Measurements from ENCODE around the gene SULT4A1.

Gene SULT4A1

DNA sequence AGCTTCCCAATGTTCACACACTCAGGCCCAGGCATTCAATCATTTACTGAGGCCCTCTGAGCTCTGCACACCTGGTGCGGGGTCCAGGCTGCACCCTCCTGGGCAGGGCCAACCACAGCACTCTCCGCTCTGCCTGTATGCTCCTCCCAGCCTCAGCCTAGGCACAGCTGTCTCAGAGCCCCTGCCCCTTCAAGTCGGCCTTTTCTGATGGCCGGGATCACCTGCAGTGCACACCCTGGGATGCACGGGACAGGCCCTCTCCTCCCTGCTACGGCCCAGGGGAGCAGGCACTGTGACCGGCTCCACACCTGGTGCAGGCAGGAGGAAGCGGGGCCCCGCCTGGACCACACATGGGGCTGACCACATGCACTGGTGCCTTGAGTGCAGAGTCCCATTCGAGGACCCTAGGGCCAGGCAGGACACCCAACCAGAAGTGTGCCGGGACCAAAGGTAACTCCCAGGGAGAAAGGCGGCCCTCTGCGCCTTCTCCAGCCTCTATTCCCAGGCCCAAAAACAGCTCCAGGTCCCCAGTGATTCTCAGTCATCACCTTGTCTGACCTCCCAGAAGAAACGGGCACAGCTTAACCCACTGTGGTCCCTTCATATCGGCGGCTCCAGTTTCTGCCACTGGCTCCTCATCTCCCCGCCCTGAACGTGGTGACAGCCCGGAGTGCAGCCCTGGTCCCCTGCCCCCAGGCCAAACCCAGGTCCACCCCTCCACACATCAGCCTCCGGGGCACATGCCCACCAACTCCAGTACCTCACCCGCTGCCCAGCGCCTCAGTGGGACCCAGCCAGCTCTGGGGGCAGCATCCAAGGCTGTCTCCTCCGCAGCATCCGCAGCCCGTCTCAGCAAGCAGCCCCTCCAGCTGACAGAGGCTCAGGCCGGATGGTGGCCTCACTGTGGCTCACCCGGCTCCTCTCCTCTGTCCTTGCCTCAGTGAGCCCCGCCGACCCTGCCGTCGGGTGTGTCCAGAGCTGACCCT, 17.5 kb downstream of the SULT4A1 start:
- no peak for DNase-seq (ENCODE audit: low spot score)

DNA sequence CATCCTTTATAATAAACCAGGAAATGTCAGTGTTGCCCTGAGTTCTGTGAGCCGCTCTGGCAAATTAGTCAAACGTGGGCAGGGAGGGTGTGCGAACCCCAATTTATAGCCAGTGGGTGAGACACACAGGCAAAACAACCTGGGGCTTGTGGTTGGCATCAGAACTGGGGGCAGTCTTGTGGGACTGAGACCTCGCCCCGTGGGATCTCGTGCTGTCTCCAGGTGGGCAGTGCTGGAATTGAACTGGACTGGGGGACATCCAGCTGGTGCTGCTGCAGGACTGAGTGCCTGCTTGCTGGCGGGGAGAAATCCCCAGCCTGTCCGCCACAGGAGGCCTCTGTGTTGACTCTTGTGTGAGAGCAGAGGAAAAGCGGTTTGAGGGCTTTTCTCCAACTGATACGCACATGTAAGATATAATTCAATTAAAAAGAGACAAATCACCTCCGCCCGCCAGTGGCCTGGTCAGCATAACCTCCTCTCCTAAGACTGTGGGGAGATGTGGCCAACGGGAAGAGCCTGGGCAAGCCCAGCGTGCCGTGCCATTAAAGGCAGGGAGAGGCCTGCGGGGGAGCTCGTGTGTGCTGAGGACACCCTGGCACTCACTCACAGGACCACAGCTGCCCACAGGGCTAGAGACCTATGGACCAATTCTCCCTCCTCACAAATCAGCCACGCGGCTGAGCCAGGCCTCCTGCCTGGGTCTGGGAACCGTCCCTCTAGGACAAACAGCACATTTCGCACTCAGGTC, 18.4 kb downstream of the SULT4A1 start:
- DNase-seq (ENCODE audit: low spot score): no peak

DNA sequence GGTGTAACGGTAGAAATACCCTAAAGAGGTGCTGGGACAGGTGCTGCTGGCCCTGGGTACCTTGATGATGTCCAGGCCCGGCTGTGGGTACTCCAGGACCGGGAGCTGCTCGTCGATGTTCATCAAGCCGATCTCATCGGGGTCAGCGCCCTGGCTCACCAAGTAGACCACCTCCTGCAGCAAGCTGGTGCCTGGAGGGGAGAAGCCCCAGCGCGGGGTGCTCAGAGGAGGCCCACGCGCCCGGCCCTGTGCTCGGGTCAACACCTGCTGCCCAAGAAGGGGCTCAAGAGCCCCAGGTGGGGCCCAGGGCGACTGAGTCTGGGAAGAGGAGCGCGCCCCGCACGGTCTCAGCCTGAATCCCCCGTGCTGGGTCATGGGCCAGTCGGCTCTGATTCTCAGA, 20.6 kb downstream of the SULT4A1 start:
- DNase-seq (ENCODE audit: low spot score): no peak

DNA sequence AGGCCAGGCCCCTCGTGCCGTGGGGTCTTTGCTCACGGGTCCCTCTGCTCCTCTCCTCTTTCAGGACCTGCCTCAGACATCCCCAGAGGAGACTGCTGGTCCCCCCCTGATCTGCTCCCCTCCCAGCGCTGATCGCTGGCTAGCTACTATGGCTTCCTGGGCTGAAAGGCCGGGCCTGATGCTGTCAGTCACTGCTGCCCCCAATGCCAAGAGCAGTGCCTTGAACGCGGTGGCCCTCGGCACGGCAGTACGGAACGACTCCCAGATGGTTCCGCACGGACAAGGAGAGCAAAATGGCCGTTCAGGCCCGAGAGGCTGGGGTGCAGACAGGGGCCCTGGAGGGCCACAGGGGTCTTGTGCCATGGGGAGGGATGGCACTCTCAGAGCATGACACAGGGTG, 21.5 kb downstream of the SULT4A1 start:
- no peak for DNase-seq (ENCODE audit: low spot score)

DNA sequence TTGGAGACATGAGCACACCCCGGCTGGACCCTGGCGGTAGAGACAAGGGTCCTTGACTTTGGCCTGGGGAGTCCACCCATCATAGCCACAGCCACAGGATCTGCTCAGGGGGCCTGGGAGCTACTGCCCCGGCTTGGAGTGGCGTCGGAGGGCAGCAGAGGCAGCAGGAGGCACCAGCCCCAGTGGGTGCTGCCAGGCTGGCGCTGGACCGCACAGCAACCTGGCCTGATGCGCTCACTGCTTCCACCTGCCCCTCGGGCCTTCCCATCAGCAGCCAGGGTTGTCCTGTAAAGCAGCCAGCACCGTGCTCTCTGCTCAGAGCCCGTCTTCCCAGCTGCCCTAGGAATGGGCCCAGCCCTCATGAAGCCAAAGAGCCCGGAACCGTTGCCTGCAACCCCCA, 21.9 kb downstream of the SULT4A1 start:
- no peak for DNase-seq (ENCODE audit: low spot score)

DNA sequence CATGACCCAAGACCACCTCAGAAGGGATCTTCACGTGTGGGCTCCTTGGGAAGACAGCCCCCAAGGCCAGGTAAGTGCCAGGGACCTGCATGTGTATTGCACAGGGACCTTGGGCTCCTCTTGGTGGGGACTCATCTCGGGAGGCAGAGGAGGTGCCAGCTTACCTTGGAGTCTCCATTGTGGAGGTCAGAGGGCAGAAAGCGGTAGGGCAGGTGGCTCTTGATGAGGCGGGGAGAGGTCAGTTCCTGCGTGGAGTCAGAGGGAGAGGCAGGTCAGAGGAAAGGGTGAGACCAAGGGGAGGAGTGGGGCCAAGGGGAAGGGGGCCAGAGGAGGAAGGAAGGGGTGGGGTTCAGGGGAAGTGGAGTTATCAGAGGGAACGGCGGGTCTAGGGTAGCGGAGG, 22.5 kb downstream of the SULT4A1 start:
- DNase-seq (ENCODE audit: low spot score): no peak

DNA sequence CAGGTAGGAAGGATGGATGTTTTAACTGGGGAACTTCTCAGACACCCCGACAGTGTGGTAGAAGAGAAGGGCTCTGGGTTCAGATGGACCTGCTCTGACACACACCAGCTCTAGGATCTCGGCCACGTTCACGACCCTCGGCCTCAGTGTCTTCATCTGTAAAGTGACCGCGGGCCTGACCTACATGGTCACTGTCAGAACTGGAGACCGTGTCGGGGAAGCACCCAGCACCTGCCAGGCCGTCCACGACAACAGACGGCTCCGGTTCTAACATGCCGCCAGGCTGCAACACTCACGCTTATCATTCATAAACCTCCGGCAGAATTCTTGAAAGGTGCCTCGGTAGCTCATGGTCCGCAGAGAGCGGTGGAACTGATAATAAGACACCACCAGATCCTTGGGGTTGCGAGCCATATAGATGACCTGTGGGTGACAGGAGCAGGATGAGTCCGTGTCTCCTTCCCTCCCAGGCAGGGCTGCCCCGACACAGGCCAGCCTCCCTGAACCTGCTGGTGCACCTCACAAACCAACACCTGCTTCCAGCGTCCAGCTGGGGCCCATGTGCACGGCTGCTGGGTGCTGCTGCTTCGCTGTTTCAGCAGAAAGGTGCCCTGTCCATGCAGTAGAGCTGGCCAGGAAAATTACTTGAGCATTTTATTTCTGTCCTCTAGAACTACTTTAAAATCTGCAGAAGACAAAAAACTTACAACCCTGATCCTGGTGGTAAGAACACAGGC, 23.6 kb downstream of the SULT4A1 start:
- no peak for DNase-seq (ENCODE audit: low spot score)

DNA sequence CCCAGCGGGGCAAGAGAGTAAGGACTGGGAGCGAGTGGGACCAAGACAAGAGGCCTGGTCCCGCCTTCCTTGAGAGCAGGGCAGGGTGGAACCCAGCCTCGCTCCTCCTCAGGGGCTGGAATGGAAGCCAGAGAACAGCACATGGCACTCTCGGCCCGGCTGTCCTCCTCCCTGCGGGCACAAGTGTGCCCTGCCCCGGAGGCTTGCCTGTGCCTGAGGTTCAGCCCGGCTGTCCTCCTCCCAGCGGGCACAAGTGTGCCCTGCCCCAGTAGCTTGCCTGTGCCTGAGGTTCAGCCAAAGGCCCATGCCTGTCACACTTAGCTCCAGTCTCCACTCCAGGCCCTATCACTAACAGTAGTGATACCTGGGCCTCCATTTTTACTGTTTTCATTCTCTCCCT, 24.2 kb downstream of the SULT4A1 start:
- DNase-seq (ENCODE audit: low spot score): no peak

DNA sequence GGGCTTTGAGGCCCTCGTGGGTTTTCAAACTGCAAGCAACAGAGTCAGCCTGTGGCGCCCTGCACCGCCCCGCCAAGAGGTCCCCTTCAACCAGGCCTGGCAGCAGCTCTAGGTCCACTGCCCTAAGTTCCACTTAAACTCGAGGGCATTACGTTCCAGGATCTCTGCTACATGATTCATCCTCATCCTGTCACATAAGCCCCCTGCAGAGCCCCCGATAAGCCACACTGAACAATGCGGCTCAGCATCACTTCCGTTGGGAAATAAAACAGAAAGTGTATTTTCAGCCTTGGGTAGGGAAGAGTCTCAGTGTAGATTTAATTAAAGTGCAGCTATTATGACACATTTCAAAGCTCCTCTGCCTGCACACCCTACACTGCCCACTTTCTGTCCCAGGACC, 24.6 kb downstream of the SULT4A1 start:
- no peak for DNase-seq (ENCODE audit: low spot score)

DNA sequence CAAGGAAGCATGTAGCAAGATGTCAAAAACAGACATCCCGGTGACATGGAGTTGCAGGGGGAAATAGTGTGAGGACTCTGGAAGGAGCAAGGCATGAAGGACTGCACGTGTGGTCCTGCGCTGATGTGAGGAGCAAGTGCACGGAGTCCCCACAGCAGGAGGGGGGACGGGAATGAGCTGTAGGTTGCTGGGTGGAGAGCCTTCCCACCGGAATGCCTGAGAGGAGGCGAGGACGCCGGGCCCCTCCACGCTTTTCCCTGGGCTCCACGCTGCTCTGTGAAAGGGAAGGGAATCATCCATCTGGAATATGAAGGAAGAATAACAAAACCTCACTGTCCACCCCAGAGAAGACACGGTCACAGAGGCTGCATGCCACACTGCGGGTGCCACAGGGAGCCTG, 26.6 kb downstream of the SULT4A1 start:
- no peak for DNase-seq (ENCODE audit: low spot score)

DNA sequence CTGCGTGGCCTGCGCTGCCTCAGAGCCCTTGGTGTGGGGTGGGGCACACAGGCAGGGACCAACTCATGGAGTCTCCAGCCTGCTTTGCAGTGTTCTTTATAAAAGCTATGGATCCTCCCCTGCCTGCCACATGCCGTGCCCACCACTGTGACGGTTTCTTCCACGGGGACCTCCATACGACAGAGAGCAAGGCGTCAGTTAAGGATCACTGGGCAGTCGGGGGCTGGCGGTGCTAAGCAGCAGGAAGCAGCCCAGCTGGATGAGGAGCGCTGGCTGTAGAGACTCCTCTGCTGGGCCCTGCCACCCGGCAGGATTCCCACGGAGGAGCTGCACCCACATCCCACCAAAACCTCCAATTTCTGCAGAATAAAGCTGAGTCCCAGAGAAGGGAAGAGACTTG, 27.1 kb downstream of the SULT4A1 start:
- DNase-seq (ENCODE audit: low spot score): no peak

DNA sequence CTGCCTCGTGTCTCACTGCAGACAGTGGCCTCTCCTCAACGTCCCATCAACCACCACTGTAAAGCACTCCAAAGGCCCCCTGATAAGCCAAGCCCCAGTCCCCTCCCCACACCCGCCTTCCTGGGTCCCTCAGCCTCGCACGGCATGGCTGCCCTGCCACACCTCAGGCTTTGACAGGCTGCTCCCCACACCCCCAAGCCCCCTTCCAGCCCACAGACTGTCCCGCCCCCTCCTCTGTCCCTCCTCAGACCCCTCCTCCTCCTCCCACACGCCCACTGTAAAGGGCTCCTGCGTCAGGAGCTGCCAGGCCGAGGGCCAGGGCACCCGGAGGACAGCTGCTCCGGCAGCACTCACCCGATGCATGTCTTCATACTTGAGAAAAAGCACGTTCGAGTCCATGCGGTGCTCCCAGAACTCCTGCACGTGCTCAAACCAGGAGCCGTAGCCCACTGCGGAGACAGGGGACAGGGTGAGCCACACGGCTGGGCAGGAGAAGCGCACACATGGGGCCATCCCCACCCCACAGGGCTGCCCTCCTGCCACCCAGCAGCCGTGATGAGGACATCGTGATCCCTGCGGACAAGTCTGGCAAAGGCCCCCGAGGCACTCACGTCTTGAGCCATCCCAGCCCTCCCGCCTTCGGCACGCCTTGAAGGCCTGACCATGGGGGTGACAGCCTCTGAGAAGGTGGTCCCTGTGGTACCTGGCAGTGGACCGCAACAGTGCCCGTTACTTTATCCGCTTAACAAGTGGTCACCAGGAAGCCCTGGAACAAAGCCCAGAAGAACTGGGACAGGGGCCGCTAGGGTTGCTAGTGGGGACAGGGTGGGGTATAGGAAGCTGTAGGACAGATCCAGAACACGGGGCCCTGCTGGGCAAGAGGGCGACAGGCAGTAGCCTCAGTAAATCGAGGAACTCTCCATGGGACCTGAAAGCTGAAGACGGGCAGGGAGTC, 28.8 kb downstream of the SULT4A1 start:
- DNase-seq (ENCODE audit: low spot score): no peak

DNA sequence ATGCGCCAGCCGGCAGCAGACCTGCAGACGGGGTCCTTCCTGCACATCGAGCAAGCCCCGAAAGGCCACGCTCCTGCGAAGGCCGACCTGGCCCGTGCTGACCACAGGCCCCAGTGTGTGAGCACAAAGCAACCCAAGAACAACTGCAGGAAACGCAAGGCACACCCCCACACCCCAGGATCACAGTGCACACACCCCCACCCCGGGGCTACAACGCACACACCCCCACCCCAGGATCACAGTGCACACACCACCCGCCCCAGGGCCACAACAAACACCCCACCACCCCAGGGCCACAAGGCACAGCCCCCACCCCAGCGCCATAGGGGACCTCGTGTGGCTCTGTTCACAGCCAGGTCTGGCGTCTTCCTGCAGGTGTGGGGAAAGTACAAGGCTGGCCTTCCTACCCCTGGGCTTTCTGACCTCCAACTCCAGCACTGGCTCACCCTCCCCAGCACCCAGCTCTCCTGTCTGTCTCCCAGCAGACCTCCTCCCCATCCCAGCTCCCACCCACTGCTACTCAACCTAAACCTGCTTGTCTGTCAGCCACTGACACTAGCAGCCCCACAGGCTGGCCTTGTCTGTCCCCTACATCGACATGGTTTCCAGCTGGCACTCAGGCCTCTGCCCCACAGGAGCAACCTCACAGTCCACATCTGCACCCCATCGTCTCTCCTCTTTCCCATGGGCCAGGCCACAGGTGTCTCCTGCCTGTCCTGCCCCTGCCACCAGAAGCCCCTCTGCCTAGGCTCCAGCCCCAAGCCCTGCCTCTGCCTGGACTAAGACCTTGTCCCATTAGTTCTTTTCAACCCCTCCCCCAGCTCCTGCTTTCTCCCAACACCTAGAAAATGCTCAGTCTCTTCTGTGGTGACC, 29.7 kb downstream of the SULT4A1 start:
- no peak for DNase-seq (ENCODE audit: low spot score)

DNA sequence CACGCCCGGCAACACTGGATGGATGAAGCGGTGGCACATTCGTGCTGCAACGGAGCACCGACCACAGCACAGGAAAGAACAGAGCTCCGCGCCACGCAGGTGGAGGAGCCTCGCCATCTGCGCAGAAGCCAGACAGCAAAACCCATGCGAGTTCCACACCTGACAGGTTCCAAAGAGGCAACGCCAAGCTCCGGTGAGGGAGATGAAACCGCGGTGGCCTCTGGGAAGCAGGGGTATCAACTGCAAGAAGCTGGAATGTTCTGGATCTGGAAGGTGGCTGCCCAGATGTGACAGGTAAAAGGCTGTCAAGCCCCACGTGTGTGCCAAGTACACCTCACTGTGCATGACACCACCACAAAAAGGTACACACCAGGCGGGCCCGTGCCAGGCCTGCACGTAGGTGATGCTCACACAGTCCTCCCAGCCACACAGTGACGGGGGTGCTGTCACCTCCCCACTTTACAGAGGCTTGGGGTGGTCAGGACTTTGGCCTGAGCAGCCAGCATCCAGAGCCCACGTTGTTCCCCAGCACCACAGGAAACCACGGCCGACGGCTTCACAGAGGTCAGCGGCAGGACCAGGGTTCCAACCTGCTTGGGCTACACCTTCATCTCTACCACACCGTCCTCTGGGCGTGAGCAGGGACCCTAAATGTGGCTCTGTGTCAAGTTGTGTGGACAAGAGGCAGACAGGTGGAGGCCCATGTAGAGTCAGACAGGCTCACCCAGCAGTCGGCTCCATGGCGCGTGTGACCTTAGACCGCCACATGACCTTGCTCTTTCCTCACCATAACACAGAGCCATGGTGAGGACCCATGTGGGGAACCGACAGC, 30.5 kb downstream of the SULT4A1 start:
- DNase-seq (ENCODE audit: low spot score): no peak

DNA sequence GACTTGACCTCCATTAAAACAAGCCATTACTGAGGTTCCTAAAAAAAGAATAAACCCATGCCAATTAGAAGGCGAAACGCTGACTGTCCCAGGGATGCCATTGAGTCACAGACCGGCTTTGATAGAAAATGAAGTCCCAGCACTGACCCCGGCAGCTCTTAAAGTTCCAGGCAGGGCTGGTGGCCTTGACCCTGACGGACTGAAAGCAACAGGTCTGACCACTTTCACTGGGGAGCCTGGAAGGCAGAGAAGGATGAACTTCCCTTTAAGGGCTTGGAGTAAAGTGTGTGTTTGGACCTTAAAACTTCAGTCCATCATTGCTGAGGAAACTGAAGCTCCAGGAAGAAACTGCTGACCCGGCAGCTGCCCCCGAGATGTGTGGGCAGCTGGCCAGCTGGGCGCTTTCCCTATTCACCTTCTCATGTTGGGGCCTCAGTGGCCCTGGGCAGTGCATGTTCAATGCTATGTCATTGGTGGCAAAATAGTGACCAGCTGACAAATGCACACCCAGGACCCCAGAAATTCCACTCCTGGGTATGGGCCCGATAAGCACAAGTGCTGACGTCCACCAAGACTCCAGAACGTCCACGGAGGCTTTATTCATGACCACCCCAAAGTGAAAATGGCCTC, 31.3 kb downstream of the SULT4A1 start:
- DNase-seq (ENCODE audit: low spot score): no peak

DNA sequence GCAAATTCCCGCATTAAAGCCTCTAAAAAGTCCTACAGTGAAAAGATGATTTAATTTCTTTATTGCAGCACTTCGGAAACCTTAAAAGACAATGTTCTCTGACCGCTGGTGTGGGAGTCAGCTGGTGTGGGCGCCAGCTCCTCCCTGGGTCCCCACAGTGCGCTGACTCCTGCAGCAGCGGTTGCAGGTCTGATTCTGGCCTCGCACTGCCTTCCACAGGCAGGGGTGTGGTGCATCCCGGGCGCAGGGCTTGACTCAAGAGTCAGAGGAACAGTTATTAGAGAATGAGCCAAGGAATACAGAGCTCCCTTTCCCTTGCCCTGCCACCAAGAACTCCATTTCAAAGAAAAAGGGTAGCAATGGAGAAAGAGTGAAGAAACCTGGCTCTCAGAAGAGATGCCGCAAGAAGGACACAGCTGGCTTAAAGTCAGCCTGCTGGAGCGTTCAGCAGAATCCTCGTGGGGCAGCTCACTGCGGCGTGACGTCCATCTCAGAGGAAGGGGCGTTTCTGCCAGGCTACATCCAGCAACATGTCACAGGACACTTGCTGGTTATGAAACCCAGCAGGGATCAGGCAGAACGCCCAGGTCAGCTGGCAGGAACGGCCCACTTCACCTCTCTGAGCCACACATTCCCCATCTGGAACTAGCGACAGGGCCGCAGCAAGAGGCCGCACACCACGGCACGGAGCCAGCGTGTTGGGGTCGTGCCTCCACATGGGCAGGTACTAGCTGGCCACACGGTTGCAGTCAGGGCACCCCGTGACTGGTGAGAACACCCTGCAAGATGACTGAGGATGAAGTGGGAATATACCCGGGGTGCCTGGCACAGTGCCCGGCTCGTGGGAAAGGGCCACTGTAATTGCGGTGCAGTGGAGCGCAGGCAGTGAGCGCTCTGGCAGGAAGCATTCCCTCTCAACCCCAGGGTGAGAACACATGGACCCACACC, 32.1 kb downstream of the SULT4A1 start:
- DNase-seq (ENCODE audit: low spot score): peak; percentile 62

DNA sequence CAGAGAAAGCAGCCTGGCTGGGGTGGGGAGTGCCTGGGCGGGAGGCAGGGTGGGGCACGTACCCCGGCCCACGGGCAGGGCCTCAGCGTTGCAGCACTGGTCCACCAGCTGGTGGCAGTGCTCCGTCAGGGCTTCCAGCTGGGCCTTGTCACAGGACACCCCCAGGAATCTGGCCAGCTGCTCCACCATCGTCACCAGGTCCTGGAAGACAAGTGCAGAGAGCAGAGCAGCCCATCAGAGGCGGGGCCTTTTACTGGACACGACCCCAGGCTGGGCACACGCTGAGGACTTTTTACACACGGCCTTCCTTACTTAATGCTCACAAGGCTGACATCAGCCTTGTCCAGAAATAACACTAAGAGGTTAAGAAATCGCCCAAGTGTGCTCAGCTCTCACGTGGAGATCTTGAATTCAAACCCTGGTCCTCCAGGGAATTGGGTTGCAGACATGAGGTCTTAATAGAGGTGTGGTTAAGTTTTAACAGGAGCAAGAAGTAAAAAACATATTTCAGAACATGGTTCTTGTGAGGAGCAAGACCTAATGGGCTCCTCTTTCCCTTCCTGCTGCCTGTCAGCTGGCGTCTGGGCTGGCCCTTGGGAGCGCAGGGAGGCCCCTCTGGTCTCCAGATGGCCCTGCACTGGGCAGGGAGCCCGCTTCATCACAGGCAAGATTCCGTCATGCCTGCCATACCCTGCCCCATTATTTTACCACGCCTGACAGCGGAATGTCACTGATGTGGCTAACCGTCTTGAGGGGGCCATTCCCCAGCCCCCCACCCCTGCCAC, 33.1 kb downstream of the SULT4A1 start:
- DNase-seq (ENCODE audit: low spot score): peak; percentile 71

Data from AG08396 (cell line).